HCT116 (cell line): ENCODE results near the gene APOC1. TPM values are rescaled to one million over a fixed set of nuclear protein-coding genes. Genes with fewer than 3 reads are reported as not detected.

Source experiments
- ATAC-seq: fragments of 200-7000 bp; cut with Tn5 transposase; 2 replicates; pipeline ENCODE4 v1.9.1; 2020; ENCODE audit warnings: mild to moderate bottlenecking, moderate library complexity
- BruUV-seq: library from RNA; stranded (reverse); fragments of 400-500 nt; replicated peaks from 2 replicates; lab custom pipeline; 2021; lab: Mats Ljungman, UMichigan
- CTCF ChIA-PET: fragments of 300-600 bp; sonication (Branson Sonifier 250); formaldehyde crosslinking; loops from one replicate; lab custom pipeline; 2021; ENCODE audit warnings: antibody characterized with exemption; lab: Charles Lee
- POLR2A ChIA-PET: fragments of 300-600, 350-600 bp; sonication (Branson Sonifier 250); formaldehyde crosslinking; loops from one replicate; lab custom pipeline; 2021; ENCODE audit warnings: antibody characterized with exemption; lab: Charles Lee
- RAD21 ChIA-PET, 2 experiments: fragments of 300-600 bp; sonication (Branson Sonifier 250); formaldehyde crosslinking; loops; one replicate each; lab custom pipeline; 2023; ENCODE audit warnings: low total read pairs in 2 of 2; ENCODE audit not compliant: uncharacterized antibody in 2 of 2, unreplicated experiment in 2 of 2, low non-redundant PET in 1 of 2; lab: Charles Lee
- DNase-seq: peaks from one replicate; pipeline ENCODE4 v3.0.0-alpha.2; 2010; ENCODE audit warnings: low read depth, low spot score
- H2AFZ ChIP-seq: fragments of 200-600 bp; shearing (Covaris generic), sonication (generic); 2 replicates; pipeline ENCODE4 v1.6.1; 2017; ENCODE audit warnings: low read depth, mixed run types, mixed read lengths, antibody characterized with exemption, low read length; ENCODE audit not compliant: poor library complexity, severe bottlenecking
- H3K27ac ChIP-seq: 2 replicates; pipeline ENCODE4 v1.5.1; 2012; ENCODE audit warnings: low read depth, low read length
- H3K27me3 ChIP-seq: fragments of 200-600 bp; sonication (generic); 2 replicates; pipeline ENCODE4 v1.6.1; 2016; ENCODE audit warnings: mixed run types, low read length, mixed read lengths; ENCODE audit not compliant: insufficient read depth
- H3K36me3 ChIP-seq, 2 experiments: fragments of 200-500 bp in 1 of 2; fragments of 200-600 bp in 1 of 2; sonication (Bioruptor generic) in 1 of 2; sonication (generic) in 1 of 2; 2 replicates each; pipeline versions ENCODE4 v1.5.1 to v1.6.1; 2014 to 2016; ENCODE audit warnings: low read length in 2 of 2, inconsistent platforms in 1 of 2, mixed read lengths in 1 of 2, mixed run types in 1 of 2; ENCODE audit not compliant: insufficient read depth in 2 of 2, control insufficient read depth in 1 of 2
- H3K4me1 ChIP-seq, 2 experiments: fragments of 200-600 bp in 1 of 2; sonication (generic) in 1 of 2; 2 replicates each; pipeline versions ENCODE4 v1.5.1 to v1.6.1; 2012 to 2017; ENCODE audit warnings: low read length in 2 of 2, inconsistent platforms in 1 of 2, mild to moderate bottlenecking in 1 of 2, mixed read lengths in 1 of 2, mixed run types in 1 of 2, moderate library complexity in 1 of 2; ENCODE audit not compliant: insufficient read depth in 2 of 2, control insufficient read depth in 1 of 2
- H3K4me2 ChIP-seq: fragments of 200-600 bp; sonication (generic); 2 replicates; pipeline ENCODE4 v1.6.1; 2017; ENCODE audit warnings: mixed run types, low read length, mixed read lengths
- H3K4me3 ChIP-seq, 2 experiments: fragments of 200-600 bp in 1 of 2; sonication (generic) in 1 of 2; replicated peaks in 1 of 2; 2 replicates each; pipeline ENCODE4 v1.5.1; 2011 to 2016; ENCODE audit warnings: low read length in 2 of 2, control low read depth in 1 of 2, low read depth in 1 of 2, mild to moderate bottlenecking in 1 of 2, mixed read lengths in 1 of 2, mixed run types in 1 of 2
- H3K79me2 ChIP-seq: fragments of 200-600 bp; sonication (generic); 2 replicates; pipeline ENCODE4 v1.6.1; 2017; ENCODE audit warnings: mild to moderate bottlenecking, mixed run types, low read length, moderate library complexity, mixed read lengths; ENCODE audit not compliant: insufficient read depth
- H3K9ac ChIP-seq: fragments of 200-600 bp; sonication (generic); 2 replicates; pipeline ENCODE4 v1.6.1; 2016; ENCODE audit warnings: low read length, mixed read lengths
- H3K9me2 ChIP-seq: fragments of 200-600 bp; sonication (generic), shearing (Covaris generic); 2 replicates; pipeline ENCODE4 v1.6.1; 2017; ENCODE audit warnings: mixed run types, mild to moderate bottlenecking, moderate library complexity; ENCODE audit not compliant: insufficient read depth
- H3K9me3 ChIP-seq, 2 experiments: fragments of 200-500 bp in 1 of 2; fragments of 200-600 bp in 1 of 2; sonication (Bioruptor generic) in 1 of 2; sonication (generic) in 1 of 2; 2 replicates each; pipeline ENCODE4 v1.6.1; 2014 to 2017; ENCODE audit warnings: low read length in 2 of 2, mixed read lengths in 2 of 2, inconsistent platforms in 1 of 2, low read depth in 1 of 2, mild to moderate bottlenecking in 1 of 2, mixed run types in 1 of 2, moderate library complexity in 1 of 2; ENCODE audit not compliant: control insufficient read depth in 1 of 2, insufficient read depth in 1 of 2
- H4K20me1 ChIP-seq: fragments of 200-600 bp; sonication (generic), shearing (Covaris generic); 2 replicates; pipeline ENCODE4 v1.6.1; 2017; ENCODE audit warnings: mixed run types, mild to moderate bottlenecking, moderate library complexity; ENCODE audit not compliant: insufficient read depth
- CBX3 ChIP-seq: IDR thresholded peaks from 2 replicates; pipeline ENCODE4 v1.6.1; 2012; ENCODE audit warnings: low read depth
- EZH2 ChIP-seq: fragments of 200-600 bp; sonication (generic); IDR thresholded peaks from 2 replicates; pipeline ENCODE4 v1.6.1; 2017; ENCODE audit warnings: antibody characterized with exemption, mixed run types
- EZH2phosphoT487 ChIP-seq: fragments of 200-600 bp; IDR thresholded peaks from 2 replicates; pipeline ENCODE4 v1.6.1; 2018; ENCODE audit warnings: antibody characterized with exemption, borderline replicate concordance
- FOSL1 ChIP-seq: IDR thresholded peaks from 2 replicates; pipeline ENCODE4 v1.6.1; 2012; ENCODE audit warnings: low read depth
- JUND ChIP-seq: IDR thresholded peaks from 2 replicates; pipeline ENCODE4 v1.6.1; 2012
- POLR2A ChIP-seq: IDR thresholded peaks from 2 replicates; pipeline ENCODE4 v1.7.0; 2011; ENCODE audit warnings: borderline replicate concordance; ENCODE audit not compliant: insufficient read depth, insufficient read length; ENCODE audit errors: extremely low read depth
- POLR2AphosphoS5 ChIP-seq: IDR thresholded peaks from 2 replicates; pipeline ENCODE4 v1.6.1; 2011; ENCODE audit warnings: mild to moderate bottlenecking, low read depth, low read length, moderate library complexity
- SIN3A ChIP-seq: IDR thresholded peaks from 2 replicates; pipeline ENCODE4 v1.6.1; 2012; ENCODE audit warnings: low read depth
- SP1 ChIP-seq: IDR thresholded peaks from 2 replicates; pipeline ENCODE4 v1.6.1; 2012; ENCODE audit warnings: low read depth
- SRF ChIP-seq: IDR thresholded peaks from 2 replicates; pipeline ENCODE4 v1.6.1; 2012; ENCODE audit warnings: low read depth
- TCF7L2 ChIP-seq: IDR thresholded peaks from 2 replicates; pipeline ENCODE4 v1.7.0; 2011; ENCODE audit warnings: borderline replicate concordance, inconsistent platforms; ENCODE audit not compliant: insufficient read depth, insufficient read length; ENCODE audit errors: extremely low read depth
- ZFX ChIP-seq: fragments of 450-650 bp; IDR thresholded peaks from 2 replicates; pipeline ENCODE4 v1.6.1; 2017
- ZNF274 ChIP-seq: fragments of 200-500 bp; sonication (Bioruptor generic); IDR thresholded peaks from 2 replicates; pipeline ENCODE4 v1.6.1; 2014; ENCODE audit warnings: mild to moderate bottlenecking, low read depth, low read length, inconsistent platforms
- intact Hi-C: fragments of 100-400 bp; cut with micrococcal nuclease; formaldehyde crosslinking; loops from 2 replicates; pipeline ENCODE4 v1.10.0; 2022
- total RNA-seq: library from RNA; stranded (reverse); gene quantifications from one replicate; pipeline ENCODE4 v1.2.1, GENCODE V29; 2021; ENCODE audit not compliant: unreplicated experiment
- TF ChIP-seq, protein P1 (sequence below): IDR thresholded peaks from 2 replicates; pipeline ENCODE4 v1.6.1; 2011; ENCODE audit warnings: mild to moderate bottlenecking, low read length, moderate library complexity; ENCODE audit not compliant: insufficient replicate concordance; ENCODE audit errors: extremely low read depth
- TF ChIP-seq, protein P2 (sequence below): IDR thresholded peaks from 2 replicates; pipeline ENCODE4 v1.6.1; 2012; ENCODE audit warnings: low read depth

APOC1 gene
- total RNA-seq, 1 experiment from 2014 or later, result 5.1 TPM

DNA sequence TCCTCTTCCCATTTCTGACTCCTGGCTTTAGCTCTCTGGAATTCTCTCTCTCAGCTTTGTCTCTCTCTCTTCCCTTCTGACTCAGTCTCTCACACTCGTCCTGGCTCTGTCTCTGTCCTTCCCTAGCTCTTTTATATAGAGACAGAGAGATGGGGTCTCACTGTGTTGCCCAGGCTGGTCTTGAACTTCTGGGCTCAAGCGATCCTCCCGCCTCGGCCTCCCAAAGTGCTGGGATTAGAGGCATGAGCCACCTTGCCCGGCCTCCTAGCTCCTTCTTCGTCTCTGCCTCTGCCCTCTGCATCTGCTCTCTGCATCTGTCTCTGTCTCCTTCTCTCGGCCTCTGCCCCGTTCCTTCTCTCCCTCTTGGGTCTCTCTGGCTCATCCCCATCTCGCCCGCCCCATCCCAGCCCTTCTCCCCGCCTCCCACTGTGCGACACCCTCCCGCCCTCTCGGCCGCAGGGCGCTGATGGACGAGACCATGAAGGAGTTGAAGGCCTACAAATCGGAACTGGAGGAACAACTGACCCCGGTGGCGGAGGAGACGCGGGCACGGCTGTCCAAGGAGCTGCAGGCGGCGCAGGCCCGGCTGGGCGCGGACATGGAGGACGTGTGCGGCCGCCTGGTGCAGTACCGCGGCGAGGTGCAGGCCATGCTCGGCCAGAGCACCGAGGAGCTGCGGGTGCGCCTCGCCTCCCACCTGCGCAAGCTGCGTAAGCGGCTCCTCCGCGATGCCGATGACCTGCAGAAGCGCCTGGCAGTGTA is 6.2 kb upstream of the APOC1 start:
- Histone ChIP-seq H3K9ac (no peak overlapping the region), H3K4me2 (no peak overlapping the region), H3K4me3 (no peak overlapping the region), H2AFZ (no peak overlapping the region), H3K4me1 (peaks cover 20 to 52% of the 10 kb centered on the region in 2 experiments), H3K79me2 (no peaks in the 10 kb centered on the region), H3K27ac (no peak overlapping the region), H4K20me1 (no peaks in the 10 kb centered on the region), H3K9me3 (no peaks in the 10 kb centered on the region), H3K9me2 (no peaks in the 10 kb centered on the region), H3K27me3 (no peaks in the 10 kb centered on the region), H3K36me3 (peaks cover 0 to 1% of the 10 kb centered on the region in 2 experiments; a peak in 1 of 4 replicates)
- ChIA-PET CTCF (interaction anchor here (1.1 kb wide), 1 partner anchor 44 kb away, joined by 3 read pairs; no protein-coding TSS in a partner anchor), POLR2A (no interaction called here), RAD21 (no interaction called here)
- DNase-seq (no peak), ATAC-seq (no peak)
- intact Hi-C loops, result no loop called here
- no peak for TF ChIP-seq SP1
- no TSS peak for BruUV-seq

DNA sequence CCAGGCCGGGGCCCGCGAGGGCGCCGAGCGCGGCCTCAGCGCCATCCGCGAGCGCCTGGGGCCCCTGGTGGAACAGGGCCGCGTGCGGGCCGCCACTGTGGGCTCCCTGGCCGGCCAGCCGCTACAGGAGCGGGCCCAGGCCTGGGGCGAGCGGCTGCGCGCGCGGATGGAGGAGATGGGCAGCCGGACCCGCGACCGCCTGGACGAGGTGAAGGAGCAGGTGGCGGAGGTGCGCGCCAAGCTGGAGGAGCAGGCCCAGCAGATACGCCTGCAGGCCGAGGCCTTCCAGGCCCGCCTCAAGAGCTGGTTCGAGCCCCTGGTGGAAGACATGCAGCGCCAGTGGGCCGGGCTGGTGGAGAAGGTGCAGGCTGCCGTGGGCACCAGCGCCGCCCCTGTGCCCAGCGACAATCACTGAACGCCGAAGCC is 5.6 kb upstream of the APOC1 start:
- H3K4me1 ChIP-seq, result peaks cover 20 to 54% of the 10 kb centered on the region in 2 experiments
- no peaks in the 10 kb centered on the region for H3K79me2 ChIP-seq
- no TSS peak for BruUV-seq
- H3K27ac ChIP-seq, result no peak overlapping the region
- H3K4me2 ChIP-seq, result no peak overlapping the region
- CTCF ChIA-PET, result no interaction called here
- H3K9me3 ChIP-seq, result no peaks in the 10 kb centered on the region
- DNase-seq (no peak), ATAC-seq (no peak)
- H3K9me2 ChIP-seq, result no peaks in the 10 kb centered on the region
- intact Hi-C loops, result no loop called here
- RAD21 ChIA-PET, result no interaction called here
- H3K9ac ChIP-seq, result no peak overlapping the region
- no peaks in the 10 kb centered on the region for H4K20me1 ChIP-seq
- H3K27me3 ChIP-seq, result no peaks in the 10 kb centered on the region
- no peak overlapping the region for H3K4me3 ChIP-seq
- no peak overlapping the region for H2AFZ ChIP-seq
- POLR2A ChIA-PET, result no interaction called here
- TF ChIP-seq, protein P1, sequence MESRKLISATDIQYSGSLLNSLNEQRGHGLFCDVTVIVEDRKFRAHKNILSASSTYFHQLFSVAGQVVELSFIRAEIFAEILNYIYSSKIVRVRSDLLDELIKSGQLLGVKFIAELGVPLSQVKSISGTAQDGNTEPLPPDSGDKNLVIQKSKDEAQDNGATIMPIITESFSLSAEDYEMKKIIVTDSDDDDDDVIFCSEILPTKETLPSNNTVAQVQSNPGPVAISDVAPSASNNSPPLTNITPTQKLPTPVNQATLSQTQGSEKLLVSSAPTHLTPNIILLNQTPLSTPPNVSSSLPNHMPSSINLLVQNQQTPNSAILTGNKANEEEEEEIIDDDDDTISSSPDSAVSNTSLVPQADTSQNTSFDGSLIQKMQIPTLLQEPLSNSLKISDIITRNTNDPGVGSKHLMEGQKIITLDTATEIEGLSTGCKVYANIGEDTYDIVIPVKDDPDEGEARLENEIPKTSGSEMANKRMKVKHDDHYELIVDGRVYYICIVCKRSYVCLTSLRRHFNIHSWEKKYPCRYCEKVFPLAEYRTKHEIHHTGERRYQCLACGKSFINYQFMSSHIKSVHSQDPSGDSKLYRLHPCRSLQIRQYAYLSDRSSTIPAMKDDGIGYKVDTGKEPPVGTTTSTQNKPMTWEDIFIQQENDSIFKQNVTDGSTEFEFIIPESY, result no peak
- TF ChIP-seq SIN3A (no peak), ZFX (no peak), FOSL1 (no peak), JUND (no peak), POLR2AphosphoS5 (no peak), ZNF274 (no peak), EZH2 (no peak), TCF7L2 (no peak), EZH2phosphoT487 (no peak), SRF (no peak), CBX3 (no peak), POLR2A (no peak)
- TF ChIP-seq, protein P2, sequence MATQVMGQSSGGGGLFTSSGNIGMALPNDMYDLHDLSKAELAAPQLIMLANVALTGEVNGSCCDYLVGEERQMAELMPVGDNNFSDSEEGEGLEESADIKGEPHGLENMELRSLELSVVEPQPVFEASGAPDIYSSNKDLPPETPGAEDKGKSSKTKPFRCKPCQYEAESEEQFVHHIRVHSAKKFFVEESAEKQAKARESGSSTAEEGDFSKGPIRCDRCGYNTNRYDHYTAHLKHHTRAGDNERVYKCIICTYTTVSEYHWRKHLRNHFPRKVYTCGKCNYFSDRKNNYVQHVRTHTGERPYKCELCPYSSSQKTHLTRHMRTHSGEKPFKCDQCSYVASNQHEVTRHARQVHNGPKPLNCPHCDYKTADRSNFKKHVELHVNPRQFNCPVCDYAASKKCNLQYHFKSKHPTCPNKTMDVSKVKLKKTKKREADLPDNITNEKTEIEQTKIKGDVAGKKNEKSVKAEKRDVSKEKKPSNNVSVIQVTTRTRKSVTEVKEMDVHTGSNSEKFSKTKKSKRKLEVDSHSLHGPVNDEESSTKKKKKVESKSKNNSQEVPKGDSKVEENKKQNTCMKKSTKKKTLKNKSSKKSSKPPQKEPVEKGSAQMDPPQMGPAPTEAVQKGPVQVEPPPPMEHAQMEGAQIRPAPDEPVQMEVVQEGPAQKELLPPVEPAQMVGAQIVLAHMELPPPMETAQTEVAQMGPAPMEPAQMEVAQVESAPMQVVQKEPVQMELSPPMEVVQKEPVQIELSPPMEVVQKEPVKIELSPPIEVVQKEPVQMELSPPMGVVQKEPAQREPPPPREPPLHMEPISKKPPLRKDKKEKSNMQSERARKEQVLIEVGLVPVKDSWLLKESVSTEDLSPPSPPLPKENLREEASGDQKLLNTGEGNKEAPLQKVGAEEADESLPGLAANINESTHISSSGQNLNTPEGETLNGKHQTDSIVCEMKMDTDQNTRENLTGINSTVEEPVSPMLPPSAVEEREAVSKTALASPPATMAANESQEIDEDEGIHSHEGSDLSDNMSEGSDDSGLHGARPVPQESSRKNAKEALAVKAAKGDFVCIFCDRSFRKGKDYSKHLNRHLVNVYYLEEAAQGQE, result no peak
- H3K36me3 ChIP-seq, result no peaks in the 10 kb centered on the region
